Endometrial microvascular endothelial cells (primary cell): ENCODE measurements around the gene ANKRD12. TPM values are rescaled to one million over a fixed set of nuclear protein-coding genes. Genes with fewer than 3 reads are reported as not detected.

ENCODE experiments used
- in situ Hi-C: cut with HindIII; loops from 2 replicates; pipeline ENCODE4 v1.10.0; 2017; ENCODE audit warnings: low sequenced_read_pairs, low pct_unique_long_range_greater_than_20kb; ENCODE audit errors: inconsistent ontology term
- total RNA-seq: library from RNA; depleted of rRNA; stranded (reverse); fragments of >200 nt; gene quantifications from one replicate; pipeline ENCODE4 v1.2.3, GENCODE V29; 2015; ENCODE audit errors: inconsistent ontology term

The ANKRD12 gene
- total RNA-seq, 1 donor from 2014 or later = 4.8 TPM

GRCh38 chr18:9211955-9212354 is 75.4 kb downstream of the ANKRD12 start:
- in situ Hi-C loops = no loop called here

- in situ Hi-C loops = no loop called here
Measured at GRCh38 chr18:9215221-9215933, 78.8 kb downstream of the ANKRD12 start.

GRCh38 chr18:9216459-9216858 is 79.9 kb downstream of the ANKRD12 start:
- in situ Hi-C loops = no loop called here

- in situ Hi-C loops = no loop called here
Measured at GRCh38 chr18:9217743-9218451, 81.3 kb downstream of the ANKRD12 start.

- in situ Hi-C loops = no loop called here
Measured at GRCh38 chr18:9221040-9221439, 84.5 kb downstream of the ANKRD12 start.

GRCh38 chr18:9221661-9222060 is 85.1 kb downstream of the ANKRD12 start:
- in situ Hi-C loops = no loop called here

- in situ Hi-C loops = no loop called here
Measured at GRCh38 chr18:9223356-9223755, 86.8 kb downstream of the ANKRD12 start.

- in situ Hi-C loops = no loop called here
Measured at GRCh38 chr18:9226463-9226862, 89.9 kb downstream of the ANKRD12 start.

- in situ Hi-C loops = no loop called here
Measured at GRCh38 chr18:9231852-9232486, 95.4 kb downstream of the ANKRD12 start.

- in situ Hi-C loops = no loop called here
Measured at GRCh38 chr18:9232977-9233376, 96.4 kb downstream of the ANKRD12 start.

GRCh38 chr18:9233771-9234440 is 97.3 kb downstream of the ANKRD12 start:
- in situ Hi-C loops = no loop called here

GRCh38 chr18:9234528-9234927 is 97.9 kb downstream of the ANKRD12 start:
- in situ Hi-C loops = no loop called here

GRCh38 chr18:9237981-9238380 is 101.4 kb downstream of the ANKRD12 start:
- in situ Hi-C loops = no loop called here

- in situ Hi-C loops = no loop called here
Measured at GRCh38 chr18:9239720-9240119, 103.1 kb downstream of the ANKRD12 start.

- in situ Hi-C loops = no loop called here
Measured at GRCh38 chr18:9240270-9240669, 103.7 kb downstream of the ANKRD12 start.

- in situ Hi-C loops = no loop called here
Measured at GRCh38 chr18:9243029-9243428, 106.4 kb downstream of the ANKRD12 start.

GRCh38 chr18:9244376-9244775 is 107.8 kb downstream of the ANKRD12 start:
- in situ Hi-C loops = no loop called here

GRCh38 chr18:9248661-9249060 is 112.1 kb downstream of the ANKRD12 start:
- in situ Hi-C loops = no loop called here

- in situ Hi-C loops = no loop called here
Measured at GRCh38 chr18:9249254-9249653, 112.7 kb downstream of the ANKRD12 start.

GRCh38 chr18:9259173-9259572 is 122.6 kb downstream of the ANKRD12 start:
- in situ Hi-C loops = no loop called here
